Fibroblast of lung (primary cell): ENCODE measurements around the gene LDLRAD3. TPM values are rescaled to one million over a fixed set of nuclear protein-coding genes. Genes with fewer than 3 reads are reported as not detected.

ENCODE experiments used
- DNase-seq, 2 donors: peaks; one replicate each; pipeline versions ENCODE4 v3.0.0 to v3.0.0-alpha.2; 2010; ENCODE audit warnings: low read depth in 2 of 2
- H2AFZ ChIP-seq: 2 replicates; pipeline ENCODE4 v1.5.1; 2012; ENCODE audit warnings: low read length, control low read depth, inconsistent platforms
- H3K27ac ChIP-seq: 2 replicates; pipeline ENCODE4 v1.5.1; 2011; ENCODE audit warnings: low read length, control low read depth; ENCODE audit not compliant: insufficient read depth
- H3K27me3 ChIP-seq: 2 replicates; pipeline ENCODE4 v1.5.1; 2011; ENCODE audit warnings: mild to moderate bottlenecking, low read length; ENCODE audit not compliant: control insufficient read depth, insufficient read depth
- H3K36me3 ChIP-seq: 2 replicates; pipeline ENCODE4 v1.5.1; 2011; ENCODE audit warnings: low read length; ENCODE audit not compliant: control insufficient read depth, insufficient read depth
- H3K4me1 ChIP-seq: 2 replicates; pipeline ENCODE4 v1.5.1; 2011; ENCODE audit warnings: low read length; ENCODE audit not compliant: control insufficient read depth, insufficient read depth; ENCODE audit errors: extremely low read depth
- H3K4me2 ChIP-seq: 2 replicates; pipeline ENCODE4 v1.5.1; 2011; ENCODE audit warnings: low read length, control low read depth; ENCODE audit not compliant: insufficient read depth; ENCODE audit errors: extremely low read depth
- H3K4me3 ChIP-seq, 4 experiments: fragments of 200-600 bp in 1 of 4; sonication (generic) in 1 of 4; replicated peaks in 1 of 4; 2 replicates each; pipeline ENCODE4 v1.5.1; 2011 to 2016; ENCODE audit warnings: low read length in 4 of 4, low read depth in 3 of 4, mild to moderate bottlenecking in 3 of 4, control low read depth in 2 of 4, inconsistent platforms in 1 of 4, mixed read lengths in 1 of 4; ENCODE audit not compliant: insufficient read depth in 1 of 4; ENCODE audit errors: control extremely low read depth in 1 of 4
- H3K79me2 ChIP-seq: 2 replicates; pipeline ENCODE4 v1.5.1; 2012; ENCODE audit warnings: mild to moderate bottlenecking, low read length, inconsistent platforms; ENCODE audit not compliant: control insufficient read depth, insufficient read depth
- H3K9ac ChIP-seq: 2 replicates; pipeline ENCODE4 v1.5.1; 2011; ENCODE audit warnings: mild to moderate bottlenecking, low read length, control low read depth; ENCODE audit not compliant: insufficient read depth
- H3K9me3 ChIP-seq: 2 replicates; pipeline ENCODE4 v1.5.1; 2012; ENCODE audit warnings: low read depth, low read length; ENCODE audit not compliant: control insufficient read depth, insufficient read depth
- H4K20me1 ChIP-seq: 2 replicates; pipeline ENCODE4 v1.5.1; 2011; ENCODE audit warnings: low read length; ENCODE audit not compliant: control insufficient read depth, insufficient read depth; ENCODE audit errors: extremely low read depth
- EZH2 ChIP-seq: IDR thresholded peaks from 2 replicates; pipeline ENCODE4 v1.5.1; 2012; ENCODE audit warnings: low read length, control low read depth, mild to moderate bottlenecking; ENCODE audit errors: missing control alignments
- polyA plus RNA-seq, 2 donors: library from polyadenylated mRNA; depleted of rRNA in 1 of 2; stranded (reverse) in 1 of 2; unstranded in 1 of 2; fragments of >200 nt; gene quantifications; 2 replicates each; pipeline ENCODE4 v1.2.1, GENCODE V29; 2011 to 2012; ENCODE audit warnings: missing spikeins in 1 of 2
- total RNA-seq: library from RNA; depleted of rRNA; stranded (reverse); fragments of >200 nt; gene quantifications from 2 replicates; pipeline ENCODE4 v1.2.1, GENCODE V29; 2014
- TF ChIP-seq, protein P1 (sequence below), 2 donors: IDR thresholded peaks in 1 of 2; conservative IDR thresholded peaks in 1 of 2; 1 replicate in 1 of 2; 2 replicates in 1 of 2; pipeline ENCODE4 v1.5.1; 2011 to 2012; ENCODE audit warnings: low read length in 2 of 2, control low read depth in 1 of 2, inconsistent platforms in 1 of 2, low read depth in 1 of 2, mild to moderate bottlenecking in 1 of 2

Gene LDLRAD3
- total and polyA plus RNA-seq, 2 donors (not counting 1 experiment from before 2014, with no cell fraction given): 3.8 to 7.8 TPM

GRCh38 chr11:36155124-36155561, 211.3 kb downstream of the LDLRAD3 start:
- Histone ChIP-seq H3K9ac (no peak overlapping the region), H2AFZ (no peak overlapping the region), H4K20me1 (no peaks in the 10 kb centered on the region), H3K79me2 (no peaks in the 10 kb centered on the region), H3K27ac (no peak overlapping the region), H3K9me3 (no peaks in the 10 kb centered on the region), H3K4me1 (peaks cover 11% of the 10 kb centered on the region), H3K4me2 (no peak overlapping the region), H3K27me3 (no peaks in the 10 kb centered on the region), H3K36me3 (no peaks in the 10 kb centered on the region), H3K4me3 (no peak overlapping the region)
- TF ChIP-seq EZH2: no peak
- TF ChIP-seq, protein P1, sequence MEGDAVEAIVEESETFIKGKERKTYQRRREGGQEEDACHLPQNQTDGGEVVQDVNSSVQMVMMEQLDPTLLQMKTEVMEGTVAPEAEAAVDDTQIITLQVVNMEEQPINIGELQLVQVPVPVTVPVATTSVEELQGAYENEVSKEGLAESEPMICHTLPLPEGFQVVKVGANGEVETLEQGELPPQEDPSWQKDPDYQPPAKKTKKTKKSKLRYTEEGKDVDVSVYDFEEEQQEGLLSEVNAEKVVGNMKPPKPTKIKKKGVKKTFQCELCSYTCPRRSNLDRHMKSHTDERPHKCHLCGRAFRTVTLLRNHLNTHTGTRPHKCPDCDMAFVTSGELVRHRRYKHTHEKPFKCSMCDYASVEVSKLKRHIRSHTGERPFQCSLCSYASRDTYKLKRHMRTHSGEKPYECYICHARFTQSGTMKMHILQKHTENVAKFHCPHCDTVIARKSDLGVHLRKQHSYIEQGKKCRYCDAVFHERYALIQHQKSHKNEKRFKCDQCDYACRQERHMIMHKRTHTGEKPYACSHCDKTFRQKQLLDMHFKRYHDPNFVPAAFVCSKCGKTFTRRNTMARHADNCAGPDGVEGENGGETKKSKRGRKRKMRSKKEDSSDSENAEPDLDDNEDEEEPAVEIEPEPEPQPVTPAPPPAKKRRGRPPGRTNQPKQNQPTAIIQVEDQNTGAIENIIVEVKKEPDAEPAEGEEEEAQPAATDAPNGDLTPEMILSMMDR (conservative IDR thresholded peaks at IDR 0.05 in 1 of 2, IDR thresholded peaks at IDR 0.05 in 1 of 2; ENCODE audit: low read depth in 1 of 2, low read length in 2 of 2): no peak
- DNase-seq: peak in 1 of 2 donors; percentile 58

- Histone ChIP-seq H3K79me2 (no peaks in the 10 kb centered on the region), H3K27me3 (no peaks in the 10 kb centered on the region), H3K4me1 (peaks cover 10% of the 10 kb centered on the region), H3K27ac (no peak overlapping the region), H3K4me2 (no peak overlapping the region), H3K9ac (no peak overlapping the region), H2AFZ (no peak overlapping the region), H3K4me3 (no peak overlapping the region), H4K20me1 (no peaks in the 10 kb centered on the region), H3K9me3 (no peaks in the 10 kb centered on the region), H3K36me3 (no peaks in the 10 kb centered on the region)
- peak in 1 of 2 donors; percentile 32 for DNase-seq
- no peak for TF ChIP-seq EZH2
- TF ChIP-seq, protein P1 (conservative IDR thresholded peaks at IDR 0.05 in 1 of 2, IDR thresholded peaks at IDR 0.05 in 1 of 2; ENCODE audit: low read depth in 1 of 2, low read length in 2 of 2): no peak
Observed at GRCh38 chr11:36155770-36156160, 211.9 kb downstream of the LDLRAD3 start.

GRCh38 chr11:36156161-36156816, 212.4 kb downstream of the LDLRAD3 start:
- Histone ChIP-seq H3K27ac (no peak overlapping the region), H3K4me3 (no peak overlapping the region), H3K9me3 (no peaks in the 10 kb centered on the region), H3K27me3 (no peaks in the 10 kb centered on the region), H3K4me1 (peaks cover 8% of the 10 kb centered on the region), H3K79me2 (no peaks in the 10 kb centered on the region), H3K36me3 (no peaks in the 10 kb centered on the region), H2AFZ (no peak overlapping the region), H3K9ac (no peak overlapping the region), H4K20me1 (no peaks in the 10 kb centered on the region), H3K4me2 (no peak overlapping the region)
- peak in 1 of 2 donors; percentile 47 for DNase-seq
- TF ChIP-seq, protein P1 (conservative IDR thresholded peaks at IDR 0.05 in 1 of 2, IDR thresholded peaks at IDR 0.05 in 1 of 2; ENCODE audit: low read depth in 1 of 2, low read length in 2 of 2): no peak
- TF ChIP-seq EZH2: no peak
